ENCODE results near the gene DEFB124.
"Not testable (repeated sequence)": the region's sequence is repeated elsewhere in the genome, so short reads cannot be mapped to it uniquely, and the experiment has no call there.

The DEFB124 gene

GRCh38 chr20:31440012-31440659, 34.8 kb downstream of the DEFB124 start, which contains the start of gene DEFB123:
DEFB123 (plus strand) TSS chr20:31440632; CDS start chr20:31440699, 67 bp downstream.
- H3K4me3 ChIP-seq (ENCODE audit: low read depth, low read length), result no peak within 1 kb of the TSS
- no peak for DNase-seq (ENCODE audit: low read depth)

GRCh38 chr20:31430568-31431115, 44.3 kb downstream of the DEFB124 start:
- no peak for DNase-seq (ENCODE audit: low read depth)
- no peak overlapping the region for H3K4me3 ChIP-seq (ENCODE audit: low read depth, low read length)

GRCh38 chr20:31427576-31427975, 47.4 kb downstream of the DEFB124 start:
- DNase-seq (ENCODE audit: low read depth); H3K4me3 ChIP-seq (ENCODE audit: low read depth, low read length): not testable (repeated sequence)

- H3K4me3 ChIP-seq (ENCODE audit: low read depth, low read length); DNase-seq (ENCODE audit: low read depth): not testable (repeated sequence)
Observed at GRCh38 chr20:31426891-31427551, 47.9 kb downstream of the DEFB124 start.

GRCh38 chr20:31425797-31426196, 49.1 kb downstream of the DEFB124 start:
- DNase-seq (ENCODE audit: low read depth), result no peak
- H3K4me3 ChIP-seq (ENCODE audit: low read depth, low read length), result no peak overlapping the region

- no peak for DNase-seq (ENCODE audit: low read depth)
- no peak overlapping the region for H3K4me3 ChIP-seq (ENCODE audit: low read depth, low read length)
Observed at GRCh38 chr20:31418307-31418706, 56.6 kb downstream of the DEFB124 start.

- H3K4me3 ChIP-seq (ENCODE audit: low read depth, low read length), result no peak overlapping the region
- no peak for DNase-seq (ENCODE audit: low read depth)
Observed at GRCh38 chr20:31415653-31416052, 59.3 kb downstream of the DEFB124 start.
